Activated effector memory CD4-positive, alpha-beta T cell treated with Interleukin-2 at 50 U/mL for 16 hours (primary cell): ENCODE measurements around the gene RAPGEF1.

ENCODE experiments used
- DNase-seq: peaks from one replicate; pipeline ENCODE4 v3.0.0-alpha.2; 2020

RAPGEF1 gene

GRCh38 chr9:131704988-131705387 is 34.9 kb downstream of the RAPGEF1 start:
- DNase-seq: no peak

GRCh38 chr9:131704141-131704983 is 35.5 kb downstream of the RAPGEF1 start:
- no peak for DNase-seq

DNA sequence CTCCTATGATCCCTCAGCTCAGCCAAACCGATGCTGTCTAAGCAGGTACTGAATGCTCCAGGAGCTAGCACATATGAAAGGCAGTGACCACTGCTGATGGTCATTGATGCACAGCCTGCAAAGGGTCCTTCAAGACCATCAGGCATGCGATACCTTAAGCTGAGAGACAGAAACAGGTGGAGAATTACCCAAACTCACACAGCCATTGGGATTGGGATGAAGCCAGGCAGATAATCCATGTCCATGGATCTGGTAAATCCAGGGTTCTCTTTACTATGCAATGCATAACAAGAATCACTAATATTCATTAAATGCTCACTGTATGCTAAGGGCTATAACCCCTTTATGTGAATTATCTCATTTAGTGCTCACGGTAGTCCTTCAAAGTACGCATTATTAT is 36.2 kb downstream of the RAPGEF1 start:
- DNase-seq: no peak

- no peak for DNase-seq
These were observed 37.0 kb downstream of the RAPGEF1 start for GRCh38 chr9:131702911-131703310.

DNA sequence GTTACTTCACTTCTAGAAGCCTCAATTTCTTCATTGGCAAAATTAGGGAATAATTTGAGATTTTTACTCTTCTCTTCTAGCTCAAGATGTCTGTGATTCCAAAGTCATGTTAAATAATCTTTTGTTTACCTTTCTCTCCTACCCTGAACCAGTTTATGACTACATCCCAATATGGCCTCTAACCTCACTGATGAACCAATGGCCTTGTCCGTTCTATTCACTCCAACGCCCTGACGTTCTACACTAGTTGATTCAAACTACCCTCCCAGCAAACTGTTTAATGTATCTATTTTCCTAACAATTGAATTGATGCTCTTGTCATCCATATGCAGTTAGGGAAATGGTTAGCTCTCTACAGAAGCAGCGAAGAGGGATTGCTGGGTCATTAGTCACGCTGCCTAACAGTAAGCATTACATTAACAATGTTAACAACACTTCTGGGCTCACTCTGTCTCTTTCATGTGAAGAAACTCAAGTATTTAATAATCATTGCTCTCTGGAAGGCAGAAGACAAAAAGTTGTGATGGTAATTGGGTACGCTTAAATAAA is 38.0 kb downstream of the RAPGEF1 start:
- no peak for DNase-seq

- no peak for DNase-seq
These were observed 38.5 kb downstream of the RAPGEF1 start for GRCh38 chr9:131701436-131701781.

DNA sequence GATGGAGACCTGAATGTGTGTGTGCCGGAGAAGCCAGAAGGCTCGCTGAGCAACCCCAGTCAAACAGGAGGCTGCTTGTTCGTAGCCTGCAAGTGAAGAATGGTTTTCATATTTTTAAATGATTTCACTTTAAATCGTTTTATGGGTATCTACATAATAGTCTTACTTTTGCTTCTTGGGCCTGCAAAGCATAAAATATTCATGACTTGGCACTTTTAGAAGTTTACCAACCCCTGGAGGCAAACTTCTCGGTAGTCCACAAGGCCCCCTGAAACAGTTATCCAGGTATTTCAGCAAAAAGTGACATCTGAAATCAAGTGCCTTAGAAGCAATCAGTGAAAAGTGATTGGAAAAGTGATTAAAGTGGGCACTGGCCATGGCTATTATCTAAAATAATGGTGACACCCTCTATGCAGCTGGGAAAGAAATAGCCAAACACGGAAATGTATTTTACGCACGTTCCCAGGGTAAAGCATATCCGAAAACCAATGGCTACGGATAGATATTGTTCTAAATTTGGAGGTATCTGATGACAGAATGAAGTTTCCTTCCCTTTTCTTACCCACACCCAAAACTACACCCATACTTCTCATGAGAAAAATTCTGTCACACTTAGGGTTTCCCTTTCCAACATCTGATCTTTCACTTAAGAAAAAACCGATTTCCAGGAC is 39.0 kb downstream of the RAPGEF1 start:
- DNase-seq: no peak

DNA sequence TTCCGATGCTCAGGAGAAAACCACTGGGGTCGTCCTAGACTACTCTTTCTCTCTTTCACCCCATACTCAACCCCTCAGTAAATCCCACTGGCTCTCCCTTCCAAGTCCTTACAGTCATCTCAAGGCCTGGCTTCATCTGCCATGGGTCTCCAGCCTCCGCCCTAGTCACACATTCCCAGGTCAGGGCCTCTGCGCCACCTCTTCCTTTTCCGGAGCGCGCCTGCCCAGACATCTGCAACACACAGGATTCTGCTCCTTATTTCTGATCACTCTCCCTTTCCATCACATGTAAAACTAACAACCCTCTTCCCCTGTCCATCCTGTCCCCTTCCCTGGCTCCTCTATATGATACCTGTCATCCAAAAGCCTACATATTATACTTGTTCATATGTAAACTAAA is 39.8 kb downstream of the RAPGEF1 start:
- DNase-seq: no peak

DNA sequence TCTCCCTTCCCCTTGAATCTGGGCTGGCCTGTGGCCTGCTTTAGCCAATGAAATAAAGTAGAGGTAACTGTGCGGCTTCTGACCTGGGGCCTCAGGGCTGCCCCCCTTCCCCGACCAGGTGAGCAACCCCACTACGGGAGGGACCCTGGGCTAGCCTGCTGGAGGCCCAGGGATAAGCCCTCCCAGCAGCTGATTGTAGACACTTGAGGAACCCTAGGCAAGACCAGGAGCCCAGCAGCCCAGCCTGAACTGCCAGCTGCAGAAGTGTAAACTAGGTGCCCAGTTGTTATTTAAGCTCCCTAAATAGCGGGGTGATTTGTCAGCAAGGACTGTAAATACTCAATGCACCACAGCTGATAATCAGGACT is 41.3 kb downstream of the RAPGEF1 start:
- no peak for DNase-seq

GRCh38 chr9:131697908-131698617 is 41.8 kb downstream of the RAPGEF1 start:
- DNase-seq: no peak

- DNase-seq: no peak
These were observed 42.8 kb downstream of the RAPGEF1 start for GRCh38 chr9:131697097-131697496.

- no peak for DNase-seq
These were observed 43.9 kb downstream of the RAPGEF1 start for GRCh38 chr9:131695836-131696460.

- DNase-seq: no peak
These were observed 44.5 kb downstream of the RAPGEF1 start for GRCh38 chr9:131695366-131695765.

DNA sequence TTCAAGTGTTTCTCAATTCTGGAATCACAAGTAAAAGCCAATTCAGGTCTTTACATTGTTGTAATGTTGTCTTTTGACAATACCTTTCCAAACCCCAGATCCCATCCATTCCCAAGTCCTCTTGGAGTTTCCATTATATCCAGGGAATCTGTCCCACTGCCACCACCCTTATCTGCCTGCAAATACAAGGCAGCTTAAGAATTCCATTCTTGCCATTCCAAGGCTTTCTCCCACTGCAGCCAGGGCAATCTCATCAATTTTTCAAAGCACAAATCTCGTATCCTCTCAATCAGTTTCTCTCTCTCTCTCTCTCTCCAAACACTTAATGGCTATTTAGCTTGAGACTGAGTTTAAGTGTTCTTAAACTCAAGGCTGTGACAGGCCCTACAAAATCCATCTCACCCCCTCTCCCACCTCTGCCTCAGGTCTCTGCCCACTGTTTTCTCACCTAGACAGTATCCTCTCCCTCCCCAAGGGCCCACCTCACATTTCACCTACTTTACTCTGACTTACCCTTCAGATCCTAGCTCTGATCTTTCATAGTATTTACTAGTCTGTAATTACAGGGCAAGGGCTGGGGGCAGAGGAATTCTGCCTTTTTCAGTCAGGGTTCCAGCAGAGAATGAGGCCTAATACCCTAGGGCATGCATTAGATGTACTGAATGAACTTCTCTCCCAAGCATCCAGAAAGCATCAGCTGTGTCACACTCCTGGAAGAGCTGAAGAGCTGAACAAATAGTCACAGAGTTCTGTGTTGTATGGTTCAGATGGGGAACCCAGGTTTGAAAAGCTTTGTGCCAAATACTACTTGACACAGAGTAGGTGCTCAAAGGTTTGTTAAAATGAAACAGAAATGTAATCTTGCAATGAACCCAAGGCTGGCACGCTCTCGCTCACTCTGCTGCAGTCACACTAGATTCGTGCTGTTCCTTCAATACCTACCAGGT is 46.0 kb downstream of the RAPGEF1 start:
- no peak for DNase-seq

DNA sequence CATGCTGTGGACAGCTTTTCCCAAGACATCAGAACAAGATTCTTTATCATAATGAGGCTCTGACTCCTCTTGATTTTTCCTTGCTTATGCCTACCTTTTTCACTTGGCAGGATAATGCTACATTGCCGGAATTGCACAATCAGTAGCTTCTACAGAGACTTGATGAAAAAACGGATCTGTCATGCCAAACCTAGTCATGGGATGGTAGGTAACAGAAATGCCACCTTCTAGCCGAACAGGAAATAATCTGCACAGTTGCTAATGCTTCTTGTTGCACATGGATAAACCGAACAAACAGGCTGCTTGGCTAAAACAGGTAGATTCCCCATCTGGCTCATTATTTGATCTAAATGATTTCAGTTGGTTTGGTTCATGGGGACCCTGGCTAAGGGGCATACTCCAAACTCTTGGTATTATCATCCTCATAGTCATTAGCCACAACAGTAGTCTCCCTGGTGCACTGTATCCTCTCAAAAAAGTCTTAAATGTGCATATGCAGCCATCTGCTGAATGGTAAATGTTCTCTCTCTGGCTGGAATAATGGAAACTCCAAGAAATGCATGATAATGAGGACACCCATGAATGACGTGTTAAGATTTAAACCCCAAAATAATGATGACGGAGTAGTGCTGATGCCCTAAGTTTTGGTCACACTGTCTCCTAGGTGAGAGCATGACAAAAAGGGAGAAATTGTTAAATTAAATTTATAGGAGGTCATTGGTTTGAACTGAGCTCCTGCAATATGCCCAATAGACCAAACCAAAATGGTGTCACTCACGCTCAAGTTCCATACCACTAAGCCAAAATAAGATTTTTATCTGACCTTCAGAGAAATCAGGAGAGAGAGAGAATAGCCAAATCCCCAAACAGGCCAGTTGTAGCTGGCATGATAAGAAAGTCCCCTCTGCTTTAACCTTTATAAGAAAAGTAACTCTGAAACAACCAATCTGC is 47.0 kb downstream of the RAPGEF1 start:
- no peak for DNase-seq

- no peak for DNase-seq
These were observed 47.8 kb downstream of the RAPGEF1 start for GRCh38 chr9:131691969-131692611.

DNA sequence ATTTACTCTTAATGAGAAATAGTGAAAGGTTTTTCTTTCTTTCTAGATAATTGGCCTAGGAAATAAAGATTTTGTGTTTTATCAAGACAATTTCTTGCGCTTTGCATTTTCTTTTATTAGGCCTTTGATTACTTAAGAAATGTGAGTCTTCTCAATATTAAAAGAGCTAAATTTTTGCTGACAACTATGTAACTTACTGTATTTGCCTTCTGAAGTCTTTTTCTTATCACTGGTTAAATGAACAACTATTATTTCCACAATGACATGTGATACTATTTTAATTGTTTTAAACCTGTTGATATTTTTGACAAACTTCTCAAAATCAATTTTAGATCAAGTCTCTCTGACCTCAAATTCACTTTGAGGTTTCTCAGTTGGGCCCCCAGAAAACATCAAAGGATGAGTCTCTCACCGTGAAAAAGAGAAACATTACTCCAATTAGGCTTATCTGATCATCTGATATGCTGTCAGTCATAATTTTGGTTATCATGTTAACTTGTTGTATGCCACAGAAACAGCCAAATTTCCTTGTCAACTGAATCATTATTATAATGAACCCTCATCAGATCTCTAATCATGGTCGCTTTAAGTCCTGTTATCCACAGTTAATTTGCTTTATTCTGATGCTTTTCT is 48.8 kb downstream of the RAPGEF1 start:
- no peak for DNase-seq

DNA sequence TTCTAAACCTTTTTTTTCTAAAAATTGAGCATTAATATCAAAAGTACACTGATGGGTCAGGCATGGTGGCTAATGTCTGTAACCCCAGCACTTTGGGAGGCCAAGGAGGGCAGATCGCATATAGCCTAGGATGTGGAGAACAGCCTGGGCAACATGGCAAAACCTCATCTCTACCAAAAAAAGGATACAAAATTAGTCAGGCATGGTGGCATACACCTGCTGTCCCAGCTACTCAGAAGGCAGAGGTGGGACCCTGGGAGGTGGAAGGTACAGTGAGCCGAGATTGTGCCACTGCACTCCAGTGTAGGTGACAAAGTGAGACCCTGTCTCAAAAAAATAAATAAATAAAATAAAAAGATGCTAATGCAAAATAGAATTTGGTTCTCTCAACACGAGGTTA is 49.4 kb downstream of the RAPGEF1 start:
- no peak for DNase-seq

DNA sequence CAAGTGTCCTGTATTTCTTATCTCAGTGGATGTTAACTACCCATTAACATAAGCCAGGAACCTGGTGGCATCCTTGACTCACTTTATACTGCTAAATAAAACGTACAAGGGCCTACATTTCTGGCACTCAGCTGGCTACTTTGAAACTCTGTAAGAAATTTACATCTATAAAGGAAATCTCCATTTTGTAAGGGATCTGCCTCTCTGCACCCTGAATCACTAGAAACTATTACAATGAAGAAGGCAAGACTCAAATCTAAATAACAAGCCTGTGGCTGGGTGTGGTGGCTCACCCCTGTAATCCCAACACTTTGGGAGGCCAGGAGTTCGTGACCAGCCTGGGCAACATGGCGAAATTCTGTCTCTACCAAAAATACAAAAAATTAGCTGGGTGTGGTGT is 51.5 kb downstream of the RAPGEF1 start:
- no peak for DNase-seq
